CD4-positive, alpha-beta T cell (primary cell): ENCODE data around the gene CLN3. TPM values are rescaled to one million over a fixed set of nuclear protein-coding genes. Genes with fewer than 3 reads are reported as not detected.

Experiments used
- ATAC-seq: fragments of 200-7000 bp; cut with Tn5 transposase; one replicate; pipeline ENCODE4 v1.10.0; 2022; ENCODE audit warnings: mild to moderate bottlenecking; ENCODE audit not compliant: poor library complexity
- CTCF ChIA-PET: fragments of 350-600 bp; sonication (Branson Sonifier 250); formaldehyde crosslinking; loops from one replicate; lab custom pipeline; 2021; ENCODE audit warnings: antibody characterized with exemption, inconsistent platforms; lab: Charles Lee
- POLR2A ChIA-PET: fragments of 350-600 bp; sonication (Branson Sonifier 250); formaldehyde crosslinking; loops from one replicate; lab custom pipeline; 2021; ENCODE audit warnings: antibody characterized with exemption, inconsistent platforms; lab: Charles Lee
- DNase-seq, 14 experiments: peaks; one replicate each; pipeline ENCODE4 v3.0.0-alpha.2; 2013 to 2020; ENCODE audit warnings: mixed read lengths in 2 of 14
- H3K27ac ChIP-seq, 2 donors: one replicate each; pipeline versions ENCODE4 v1.5.1 to v1.7.0; 2013; ENCODE audit warnings: low read length in 2 of 2, low read depth in 1 of 2, mild to moderate bottlenecking in 1 of 2
- H3K27me3 ChIP-seq, 2 experiments: 1 replicate in 1 of 2; 2 replicates in 1 of 2; pipeline versions ENCODE4 v1.6.1 to v1.7.0; 2013; ENCODE audit warnings: low read length in 2 of 2, control low read depth in 1 of 2, mild to moderate bottlenecking in 1 of 2, moderate library complexity in 1 of 2; ENCODE audit not compliant: insufficient read depth in 2 of 2, control insufficient read depth in 1 of 2
- H3K36me3 ChIP-seq: one replicate; pipeline ENCODE4 v1.6.1; 2013; ENCODE audit warnings: low read length, control low read depth; ENCODE audit not compliant: insufficient read depth
- H3K4me1 ChIP-seq: one replicate; pipeline ENCODE4 v1.6.1; 2013; ENCODE audit warnings: low read length, control low read depth; ENCODE audit not compliant: insufficient read depth
- H3K4me3 ChIP-seq: one replicate; pipeline ENCODE4 v1.5.1; 2013; ENCODE audit warnings: mild to moderate bottlenecking, low read length, moderate library complexity
- H3K9me3 ChIP-seq, 2 experiments: 1 replicate in 1 of 2; 2 replicates in 1 of 2; pipeline versions ENCODE4 v1.6.1 to v1.7.0; 2013; ENCODE audit warnings: low read length in 2 of 2, mild to moderate bottlenecking in 2 of 2, control low read depth in 1 of 2, moderate library complexity in 1 of 2; ENCODE audit not compliant: control insufficient read depth in 1 of 2, insufficient read depth in 1 of 2
- H3K27ac Mint-ChIP-seq: one replicate; pipeline ENCODE4 v1.8.0; 2020; ENCODE audit warnings: mixed read lengths
- H3K27me3 Mint-ChIP-seq: one replicate; pipeline ENCODE4 v1.8.0; 2021; ENCODE audit warnings: mixed read lengths
- H3K36me3 Mint-ChIP-seq: one replicate; pipeline ENCODE4 v1.8.0; 2021; ENCODE audit warnings: low read depth, mixed read lengths
- H3K4me1 Mint-ChIP-seq: one replicate; pipeline ENCODE4 v1.8.0; 2021; ENCODE audit warnings: low read depth, mixed read lengths
- H3K4me3 Mint-ChIP-seq: one replicate; pipeline ENCODE4 v1.8.0; 2020; ENCODE audit warnings: mild to moderate bottlenecking, mixed read lengths
- H3K9me3 Mint-ChIP-seq: one replicate; pipeline ENCODE4 v1.8.0; 2020; ENCODE audit warnings: mixed read lengths
- intact Hi-C, 2 experiments: fragments of 100-400 bp; cut with DNase I in 1 of 2; cut with micrococcal nuclease in 1 of 2; formaldehyde crosslinking; loops; one replicate each; pipeline versions ENCODE4 v1.15.1 to v1.9.0; 2023 to 2025; cut with DNase I, micrococcal nuclease
- total RNA-seq, 174 experiments: library from RNA in 2 of 174; stranded (reverse) in 2 of 174; gene quantifications; one replicate each; pipeline ENCODE4 v1.2.3 and lab custom pipeline; 2021 to 2026
- TF ChIP-seq, protein P1 (sequence below): fragments of 200-600 bp; IDR thresholded peaks from one replicate; pipeline ENCODE4 v1.8.0; 2022; ENCODE audit warnings: antibody characterized with exemption, mild to moderate bottlenecking

The CLN3 gene
- total RNA-seq, 2 experiments from 2014 or later = 42.7 to 46.3 TPM

DNA sequence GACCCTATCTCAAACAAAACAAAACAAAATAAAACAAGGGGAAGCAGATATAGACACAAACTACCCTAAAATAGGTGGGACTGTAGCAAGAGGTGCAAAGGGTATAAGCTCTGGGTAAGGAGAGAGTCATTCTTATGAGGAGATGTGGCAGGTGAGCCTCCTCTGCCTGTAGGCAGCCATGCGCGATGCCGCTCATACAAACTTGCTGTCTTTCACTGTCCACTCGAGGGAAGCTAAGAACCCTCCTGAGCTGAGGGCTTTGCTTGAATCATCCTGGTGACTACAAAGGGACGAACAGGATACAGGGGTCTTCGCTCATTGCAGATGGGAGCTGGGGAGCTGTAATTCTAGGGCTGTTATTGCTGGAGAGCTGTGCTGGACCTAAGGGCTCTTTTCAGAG is 29.6 kb upstream of the CLN3 start:
- CTCF ChIA-PET = no interaction called here
- Mint-ChIP-seq H3K36me3 (no peaks in the 10 kb centered on the region), H3K27me3 (no peaks in the 10 kb centered on the region), H3K9me3 (no peaks in the 10 kb centered on the region), H3K27ac (no peak overlapping the region), H3K4me3 (no peak overlapping the region), H3K4me1 (peaks cover 11% of the 10 kb centered on the region)
- Histone ChIP-seq H3K27me3 (no peaks in the 10 kb centered on the region), H3K4me3 (no peak overlapping the region), H3K4me1 (peaks cover 4% of the 10 kb centered on the region), H3K9me3 (no peaks in the 10 kb centered on the region), H3K27ac (no peak overlapping the region), H3K36me3 (no peaks in the 10 kb centered on the region)
- intact Hi-C loops = loop anchor here in 1 of 2 experiments (5.0 to 10.0 kb wide), 2 partner anchors 47 to 71 kb away; partner anchors contain the start of gene NPIPB7
- POLR2A ChIA-PET = interaction anchor here (0.9 to 1.1 kb wide), 2 partner anchors 13 to 27 kb away, joined by 3 read pairs; partner anchors contain the start of gene APOBR
- DNase-seq = no peak
- no peak for ATAC-seq
- TF ChIP-seq, protein P1, sequence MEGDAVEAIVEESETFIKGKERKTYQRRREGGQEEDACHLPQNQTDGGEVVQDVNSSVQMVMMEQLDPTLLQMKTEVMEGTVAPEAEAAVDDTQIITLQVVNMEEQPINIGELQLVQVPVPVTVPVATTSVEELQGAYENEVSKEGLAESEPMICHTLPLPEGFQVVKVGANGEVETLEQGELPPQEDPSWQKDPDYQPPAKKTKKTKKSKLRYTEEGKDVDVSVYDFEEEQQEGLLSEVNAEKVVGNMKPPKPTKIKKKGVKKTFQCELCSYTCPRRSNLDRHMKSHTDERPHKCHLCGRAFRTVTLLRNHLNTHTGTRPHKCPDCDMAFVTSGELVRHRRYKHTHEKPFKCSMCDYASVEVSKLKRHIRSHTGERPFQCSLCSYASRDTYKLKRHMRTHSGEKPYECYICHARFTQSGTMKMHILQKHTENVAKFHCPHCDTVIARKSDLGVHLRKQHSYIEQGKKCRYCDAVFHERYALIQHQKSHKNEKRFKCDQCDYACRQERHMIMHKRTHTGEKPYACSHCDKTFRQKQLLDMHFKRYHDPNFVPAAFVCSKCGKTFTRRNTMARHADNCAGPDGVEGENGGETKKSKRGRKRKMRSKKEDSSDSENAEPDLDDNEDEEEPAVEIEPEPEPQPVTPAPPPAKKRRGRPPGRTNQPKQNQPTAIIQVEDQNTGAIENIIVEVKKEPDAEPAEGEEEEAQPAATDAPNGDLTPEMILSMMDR = no peak

DNA sequence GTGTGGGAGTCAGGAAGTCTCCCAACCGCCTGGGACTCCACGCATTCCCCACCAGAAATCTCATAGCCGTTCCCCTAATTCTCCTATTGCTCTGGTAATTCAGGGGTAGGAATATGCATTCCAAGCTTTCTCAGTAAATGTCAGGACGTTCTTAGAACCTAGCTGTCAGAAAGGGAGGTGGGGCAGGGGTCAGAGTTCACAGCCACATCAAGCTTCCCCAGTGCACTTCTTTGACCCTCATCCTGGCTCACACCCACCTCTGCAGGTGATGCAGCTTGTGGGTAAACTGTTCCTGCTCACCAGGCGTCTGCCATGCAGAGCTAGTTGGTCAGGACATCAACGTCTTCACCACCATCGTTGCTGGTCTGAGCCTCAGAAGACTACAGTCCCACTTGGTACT is 28.8 kb upstream of the CLN3 start:
- no peak for DNase-seq
- no peaks in the 10 kb centered on the region for H3K9me3 Mint-ChIP-seq
- Histone ChIP-seq H3K4me3 (no peak overlapping the region), H3K27ac (no peak overlapping the region), H3K27me3 (no peaks in the 10 kb centered on the region), H3K4me1 (peaks cover 4% of the 10 kb centered on the region), H3K36me3 (no peaks in the 10 kb centered on the region), H3K9me3 (no peaks in the 10 kb centered on the region)
- ChIA-PET POLR2A (interaction anchor here (1.1 kb wide), 1 partner anchor 26 kb away, joined by 3 read pairs; the partner anchor contains the start of gene APOBR), CTCF (no interaction called here)
- no peak overlapping the region for H3K27ac Mint-ChIP-seq
- intact Hi-C loops = loop anchor here in 1 of 2 experiments (5.0 to 10.0 kb wide), 2 partner anchors 46 to 72 kb away; partner anchors contain the start of gene NPIPB7
- H3K4me3 Mint-ChIP-seq = no peak overlapping the region
- no peak for ATAC-seq
- no peaks in the 10 kb centered on the region for H3K27me3 Mint-ChIP-seq
- peaks cover 11% of the 10 kb centered on the region for H3K4me1 Mint-ChIP-seq
- no peaks in the 10 kb centered on the region for H3K36me3 Mint-ChIP-seq
- TF ChIP-seq, protein P1 = no peak

DNA sequence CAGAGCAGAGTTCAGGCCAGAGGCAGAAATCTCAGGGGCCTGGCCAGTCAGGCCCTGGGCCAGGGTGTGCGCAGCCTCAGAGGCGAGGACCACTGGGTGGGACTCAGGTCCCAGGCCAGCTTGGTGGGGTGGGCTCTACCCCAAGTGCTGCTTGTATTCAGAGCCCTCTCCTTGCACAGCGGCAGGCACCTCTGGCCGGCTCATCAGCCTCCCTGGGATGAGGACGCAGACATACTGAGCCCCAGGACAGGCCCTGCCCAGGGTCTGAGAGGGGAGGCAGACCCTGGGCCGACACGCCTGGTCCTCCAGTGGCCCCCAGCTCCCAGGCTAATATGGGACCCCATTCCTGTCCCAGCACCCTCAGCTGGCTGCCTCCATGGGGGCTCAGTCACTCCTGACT is 22.4 kb upstream of the CLN3 start:
- no peak overlapping the region for H3K27ac ChIP-seq
- H3K4me1 Mint-ChIP-seq = no peaks in the 10 kb centered on the region
- H3K4me3 Mint-ChIP-seq = no peak overlapping the region
- TF ChIP-seq, protein P1 = no peak
- H3K36me3 ChIP-seq = no peaks in the 10 kb centered on the region
- no peaks in the 10 kb centered on the region for H3K9me3 Mint-ChIP-seq
- DNase-seq = no peak
- peaks cover 2% of the 10 kb centered on the region for H3K4me1 ChIP-seq
- no peaks in the 10 kb centered on the region for H3K27me3 Mint-ChIP-seq
- no peaks in the 10 kb centered on the region for H3K36me3 Mint-ChIP-seq
- H3K4me3 ChIP-seq = no peak overlapping the region
- no peaks in the 10 kb centered on the region for H3K9me3 ChIP-seq
- POLR2A ChIA-PET = interaction anchor here (1.7 kb wide), 1 partner anchor 20 kb away, joined by 4 read pairs; no protein-coding TSS in a partner anchor
- CTCF ChIA-PET = no interaction called here
- no peak for ATAC-seq
- H3K27ac Mint-ChIP-seq = no peak overlapping the region
- intact Hi-C loops = no loop called here
- H3K27me3 ChIP-seq = no peaks in the 10 kb centered on the region
